GM23248 (cell line): ENCODE measurements around the gene KRT80.

Experiments
- EZH2 ChIP-seq: fragments of 200-600 bp; sonication (generic); IDR thresholded peaks from 2 replicates; pipeline ENCODE4 v1.6.1; 2018; ENCODE audit warnings: antibody characterized with exemption, mild to moderate bottlenecking; ENCODE audit not compliant: insufficient read depth, poor library complexity, severe bottlenecking
- EZH2phosphoT487 ChIP-seq: fragments of 200-600 bp; sonication (generic); IDR thresholded peaks from 2 replicates; pipeline ENCODE4 v1.6.1; 2018; ENCODE audit warnings: antibody characterized with exemption, moderate library complexity, mild to moderate bottlenecking, low read depth; ENCODE audit not compliant: insufficient read depth

DNA sequence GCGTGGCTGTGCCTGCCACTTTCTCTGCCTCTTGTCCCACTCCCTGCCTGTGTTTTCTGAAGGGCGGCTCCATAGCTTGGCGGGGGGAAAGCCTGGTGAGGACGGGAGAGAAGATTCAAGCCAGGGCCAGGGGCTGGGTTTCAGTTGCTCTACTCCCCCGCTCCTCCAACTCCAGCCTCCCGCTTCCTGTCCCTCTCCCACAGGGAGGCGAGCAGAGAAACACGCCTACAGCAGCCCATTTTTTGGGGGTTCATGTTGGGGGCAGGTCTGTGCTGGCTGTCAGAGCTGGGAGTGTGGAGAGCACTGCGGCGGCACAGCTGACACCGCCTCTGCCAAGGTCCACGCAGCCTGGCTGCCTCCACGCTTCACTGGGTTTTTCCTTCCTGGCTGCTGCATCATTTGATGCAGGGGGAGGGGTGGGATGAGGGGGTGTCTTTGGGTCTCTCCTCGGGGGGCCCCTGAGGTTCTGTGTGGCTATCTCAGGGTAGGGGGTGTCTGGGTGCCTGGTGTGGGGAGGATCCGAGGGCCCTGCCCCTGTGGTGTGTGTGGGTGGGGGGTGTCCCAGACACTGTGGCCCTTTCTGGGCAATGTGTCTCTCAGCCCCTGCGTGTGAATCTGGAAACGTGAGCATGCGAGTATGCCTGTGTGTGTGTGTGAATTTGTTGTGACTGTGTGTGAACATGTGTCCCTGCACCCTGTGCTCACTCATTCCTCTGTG, 10.7 kb upstream of the KRT80 start:
- TF ChIP-seq EZH2phosphoT487 (no peak), EZH2 (no peak)
